ENCODE results near the gene PER2. TPM values are rescaled to one million over a fixed set of nuclear protein-coding genes. Genes with fewer than 3 reads are reported as not detected.
"Not testable (repeated sequence)": the region's sequence is repeated elsewhere in the genome, so short reads cannot be mapped to it uniquely, and the experiment has no call there.

The PER2 gene
- total and polyA plus RNA-seq, 12 donors, result 1.3 to 11.4 (median 4.8) TPM

- H3K4me3 ChIP-seq, result no peak overlapping the region
- no peaks in the 10 kb centered on the region for H3K27me3 ChIP-seq
- DNase-seq, result no peak
- H3K36me3 ChIP-seq (replicated peaks in 1 of 2), result peaks cover 0 to 10% of the 10 kb centered on the region in 2 donors
- no peak overlapping the region for H3K27ac ChIP-seq
- WGBS, 4 donors, result 79 to 93% (median 84%) methylated on average over 6 to 9 of the region's 9 CpGs
- intact Hi-C loops (cut with DNase I), result no loop called here
- no peaks in the 10 kb centered on the region for H3K9me3 ChIP-seq (replicated peaks in 1 of 3)
- no peaks in the 10 kb centered on the region for H3K4me1 ChIP-seq (replicated peaks in 1 of 2)
- TF ChIP-seq POLR2A (IDR thresholded peaks at IDR 0.05) (no peak), CTCF (IDR thresholded peaks at IDR 0.05) (no peak)
Measured at GRCh38 chr2:238278626-238279323, 9.6 kb downstream of the PER2 start.

- H3K9me3 ChIP-seq (replicated peaks in 1 of 3), result no peaks in the 10 kb centered on the region
- WGBS, 4 donors, result 89 to 94% (median 91%) methylated on average over 15 of the region's 15 CpGs
- H3K36me3 ChIP-seq (replicated peaks in 1 of 2), result peaks cover 0 to 15% of the 10 kb centered on the region in 2 donors
- H3K27me3 ChIP-seq, result no peaks in the 10 kb centered on the region
- H3K27ac ChIP-seq, result no peak overlapping the region
- H3K4me3 ChIP-seq, result no peak overlapping the region
- no peak for TF ChIP-seq POLR2A (IDR thresholded peaks at IDR 0.05)
- no peak for TF ChIP-seq CTCF (IDR thresholded peaks at IDR 0.05)
- intact Hi-C loops (cut with DNase I), result no loop called here
- no peak for DNase-seq
- H3K4me1 ChIP-seq (replicated peaks in 1 of 2), result no peaks in the 10 kb centered on the region
Measured at GRCh38 chr2:238277695-238278094, 10.7 kb downstream of the PER2 start.

- Histone ChIP-seq H3K36me3 (replicated peaks in 1 of 2) (peaks cover 0 to 33% of the 10 kb centered on the region in 2 donors), H3K4me3 (no peak overlapping the region), H3K27me3 (no peaks in the 10 kb centered on the region), H3K27ac (no peak overlapping the region), H3K4me1 (replicated peaks in 1 of 2) (no peaks in the 10 kb centered on the region), H3K9me3 (replicated peaks in 1 of 3) (no peaks in the 10 kb centered on the region)
- WGBS, 4 donors, result 90 to 96% (median 95%) methylated on average over 16 to 20 of the region's 20 CpGs
- intact Hi-C loops (cut with DNase I), result no loop called here
- no peak for DNase-seq
- no peak for TF ChIP-seq POLR2A (IDR thresholded peaks at IDR 0.05)
- TF ChIP-seq CTCF (IDR thresholded peaks at IDR 0.05), result no peak
Measured at GRCh38 chr2:238274152-238274865, 14.1 kb downstream of the PER2 start.

GRCh38 chr2:238273433-238273832, 15.0 kb downstream of the PER2 start:
- H3K4me3 ChIP-seq; H3K4me1 ChIP-seq (replicated peaks in 1 of 2); H3K27ac ChIP-seq; H3K9me3 ChIP-seq (replicated peaks in 1 of 3); H3K27me3 ChIP-seq; intact Hi-C loops (cut with DNase I); DNase-seq: not testable (repeated sequence)
- 90 to 95% (median 93%) methylated on average over 10 of the region's 10 CpGs for WGBS, 4 donors
- H3K36me3 ChIP-seq (replicated peaks in 1 of 2), result peaks cover 0 to 38% of the 10 kb centered on the region in 2 donors
